LNCAP (cell line): Measurements from ENCODE around the gene KIF13A.

Experiments used
- TF ChIP-seq, protein P1 (sequence below): fragments of 450-650 bp; IDR thresholded peaks from 2 replicates; pipeline ENCODE4 v1.5.1; 2017; ENCODE audit warnings: mild to moderate bottlenecking

KIF13A gene

DNA sequence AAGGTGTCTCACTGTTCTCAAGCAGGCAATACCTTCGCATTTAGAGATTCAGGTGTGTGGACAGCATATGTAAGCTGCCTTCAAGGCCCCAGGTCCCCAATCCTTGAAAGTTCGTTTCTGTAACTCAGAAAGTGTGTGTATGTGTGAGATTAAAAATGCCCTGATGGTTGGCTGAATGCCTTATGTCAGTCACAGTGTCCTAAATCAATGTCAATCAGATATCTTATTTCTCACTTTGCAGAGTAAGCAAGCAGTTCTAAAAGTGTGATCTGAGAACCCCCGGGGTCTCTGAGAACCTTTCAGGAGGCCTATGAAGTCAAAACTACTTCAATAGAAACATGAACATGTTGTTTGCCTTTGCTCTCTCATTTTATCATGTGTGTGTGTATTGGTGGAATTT, 157.5 kb downstream of the KIF13A start:
- TF ChIP-seq, protein P1, sequence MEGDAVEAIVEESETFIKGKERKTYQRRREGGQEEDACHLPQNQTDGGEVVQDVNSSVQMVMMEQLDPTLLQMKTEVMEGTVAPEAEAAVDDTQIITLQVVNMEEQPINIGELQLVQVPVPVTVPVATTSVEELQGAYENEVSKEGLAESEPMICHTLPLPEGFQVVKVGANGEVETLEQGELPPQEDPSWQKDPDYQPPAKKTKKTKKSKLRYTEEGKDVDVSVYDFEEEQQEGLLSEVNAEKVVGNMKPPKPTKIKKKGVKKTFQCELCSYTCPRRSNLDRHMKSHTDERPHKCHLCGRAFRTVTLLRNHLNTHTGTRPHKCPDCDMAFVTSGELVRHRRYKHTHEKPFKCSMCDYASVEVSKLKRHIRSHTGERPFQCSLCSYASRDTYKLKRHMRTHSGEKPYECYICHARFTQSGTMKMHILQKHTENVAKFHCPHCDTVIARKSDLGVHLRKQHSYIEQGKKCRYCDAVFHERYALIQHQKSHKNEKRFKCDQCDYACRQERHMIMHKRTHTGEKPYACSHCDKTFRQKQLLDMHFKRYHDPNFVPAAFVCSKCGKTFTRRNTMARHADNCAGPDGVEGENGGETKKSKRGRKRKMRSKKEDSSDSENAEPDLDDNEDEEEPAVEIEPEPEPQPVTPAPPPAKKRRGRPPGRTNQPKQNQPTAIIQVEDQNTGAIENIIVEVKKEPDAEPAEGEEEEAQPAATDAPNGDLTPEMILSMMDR = no peak

DNA sequence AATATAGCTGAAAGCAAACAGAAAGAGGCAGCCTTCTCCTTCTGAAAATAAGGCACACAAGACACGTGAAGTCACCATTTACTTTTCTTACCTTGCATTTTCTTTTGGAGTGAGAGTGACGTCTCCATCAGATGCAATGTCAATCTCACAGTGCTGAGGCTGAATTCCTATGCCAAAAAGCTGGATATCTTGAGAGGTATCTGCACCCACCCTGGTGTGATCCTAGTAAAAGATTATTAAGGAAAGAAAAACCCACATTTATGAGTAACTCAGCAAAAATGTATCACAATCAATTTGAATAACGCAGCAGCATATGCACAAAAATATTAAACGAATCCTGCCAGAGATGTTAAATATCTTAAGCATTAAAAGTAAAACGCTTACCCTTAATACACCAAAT, 159.3 kb downstream of the KIF13A start:
- TF ChIP-seq, protein P1 = no peak

DNA sequence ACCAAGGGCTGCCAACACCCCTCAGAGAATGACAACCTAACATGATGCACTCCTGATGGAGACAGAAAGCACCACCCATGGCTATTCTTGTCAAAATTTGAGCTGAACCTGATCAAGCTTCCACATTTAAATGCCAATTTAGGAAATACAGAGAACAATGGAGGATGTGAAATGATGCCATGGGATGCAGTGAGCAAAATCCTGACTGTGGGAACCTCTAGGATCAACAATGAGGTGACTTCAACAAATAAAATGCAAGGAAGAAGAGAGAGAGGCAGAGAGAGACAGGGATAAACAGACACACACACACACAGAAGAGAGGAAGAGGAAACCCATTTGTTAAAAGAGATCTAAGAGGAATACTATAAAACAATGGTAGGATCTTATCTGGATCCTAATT, 161.1 kb downstream of the KIF13A start:
- TF ChIP-seq, protein P1 = no peak

DNA sequence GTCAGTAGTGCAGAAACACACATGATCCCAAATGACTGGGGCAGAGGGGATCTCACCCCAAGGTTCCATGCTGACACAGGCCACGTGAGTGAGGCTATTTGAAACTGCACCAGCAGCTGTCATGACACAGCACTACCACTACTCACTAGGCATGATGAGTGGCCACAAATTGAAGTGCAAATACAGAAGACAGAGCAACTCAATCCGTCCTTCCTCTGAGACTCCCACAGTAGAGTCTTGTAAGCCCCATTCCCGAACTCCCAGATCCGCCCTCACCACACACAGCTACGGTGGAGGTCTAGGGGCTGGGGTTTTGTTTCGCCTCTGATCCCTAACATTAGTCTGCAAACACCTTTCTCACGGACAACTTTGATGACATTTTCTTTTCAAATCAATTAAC, 167.4 kb downstream of the KIF13A start:
- TF ChIP-seq, protein P1 = no peak

DNA sequence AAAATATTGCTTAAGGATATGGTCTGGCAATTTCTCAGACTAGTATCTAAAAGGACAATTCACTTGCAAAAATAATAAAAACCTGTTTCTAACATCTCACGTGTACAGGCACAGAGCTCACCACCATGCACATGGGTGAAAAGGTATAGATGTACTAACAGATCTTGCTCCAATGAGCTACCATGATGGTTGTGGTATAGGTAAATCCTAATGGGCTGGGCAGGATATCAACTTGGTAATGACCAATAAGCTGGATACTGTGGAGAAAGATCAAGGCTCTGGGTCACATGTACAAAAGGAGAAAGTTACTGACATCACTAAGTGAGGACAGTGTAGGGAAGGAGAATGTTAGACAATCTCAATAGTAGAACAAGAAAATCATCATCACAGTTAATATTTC, 169.7 kb downstream of the KIF13A start:
- TF ChIP-seq, protein P1 = no peak

DNA sequence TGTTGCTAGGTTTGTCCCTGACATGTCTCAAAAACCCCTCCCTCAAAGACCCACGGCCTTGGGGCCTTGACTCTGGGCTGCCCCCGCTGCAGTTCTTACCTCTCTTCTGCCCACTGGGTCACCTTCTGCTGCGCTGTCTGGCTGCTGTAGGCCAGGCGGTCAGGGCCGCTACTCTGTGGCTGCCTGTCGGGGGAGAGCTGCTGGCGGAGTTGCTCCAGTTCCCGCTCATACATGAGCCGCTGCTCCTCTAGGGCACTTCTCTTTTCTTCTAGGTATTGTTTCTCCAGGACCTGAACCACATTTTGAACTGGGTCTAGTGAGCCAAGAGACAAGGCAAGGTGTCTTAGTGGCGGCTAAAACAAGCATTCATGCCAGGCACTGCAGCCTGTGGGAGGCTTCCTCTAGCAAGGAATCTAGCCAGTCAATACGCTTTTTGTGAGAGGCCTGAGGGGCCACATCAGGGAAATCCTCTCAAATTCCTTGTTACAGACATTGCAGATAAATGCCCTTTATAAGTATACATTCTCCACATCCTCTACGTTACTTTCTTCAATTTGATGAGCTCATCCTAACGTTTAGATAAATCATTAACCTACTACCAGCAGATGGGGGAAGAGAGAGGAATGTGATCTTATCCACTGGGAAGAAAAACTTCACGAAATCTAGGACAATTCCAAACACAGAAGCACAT, 170.4 kb downstream of the KIF13A start:
- TF ChIP-seq, protein P1 = 0 out of 2 replicates have a peak, but pooled peaks have one; percentile 10

DNA sequence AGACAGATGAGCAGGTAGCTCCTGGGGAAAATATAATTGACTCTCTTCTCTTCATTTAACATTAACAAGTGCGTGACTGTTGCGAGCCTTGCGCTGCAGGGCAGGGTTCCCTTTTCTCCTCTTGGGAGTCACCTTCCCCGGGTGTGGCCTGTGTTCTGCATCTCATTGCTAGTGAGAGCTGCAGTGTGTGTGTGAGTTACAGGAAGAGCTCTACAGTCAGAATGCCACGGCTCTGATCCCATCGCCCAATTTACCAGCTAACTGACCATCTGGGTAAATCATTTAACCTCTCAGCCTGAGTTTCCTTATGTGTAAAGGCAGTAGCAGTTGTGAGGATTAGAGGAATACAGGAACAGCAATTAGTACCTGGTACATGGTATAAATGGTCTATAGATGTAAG, 173.9 kb downstream of the KIF13A start:
- TF ChIP-seq, protein P1 = no peak

DNA sequence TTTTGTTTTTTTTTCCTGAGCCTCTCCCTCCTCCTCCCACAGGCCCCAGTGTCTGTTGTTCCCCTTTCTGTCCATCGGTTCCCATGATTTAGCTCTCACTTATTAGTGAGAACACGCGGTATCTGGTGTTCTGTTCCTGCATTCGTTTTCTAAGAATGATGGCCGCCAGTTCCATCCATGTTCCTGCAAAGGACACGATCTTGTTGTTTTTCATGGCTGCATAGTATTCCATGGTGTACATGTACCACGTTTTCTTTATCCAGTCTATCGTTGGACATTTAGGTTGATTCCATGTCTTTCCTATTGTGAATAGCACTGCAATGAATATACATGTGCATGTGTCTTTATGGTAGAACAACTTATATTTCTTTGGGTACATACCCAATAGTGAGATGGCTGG, 175.1 kb downstream of the KIF13A start:
- TF ChIP-seq, protein P1 = no peak
